ENCODE results near the gene LHFPL2.

The LHFPL2 gene

DNA sequence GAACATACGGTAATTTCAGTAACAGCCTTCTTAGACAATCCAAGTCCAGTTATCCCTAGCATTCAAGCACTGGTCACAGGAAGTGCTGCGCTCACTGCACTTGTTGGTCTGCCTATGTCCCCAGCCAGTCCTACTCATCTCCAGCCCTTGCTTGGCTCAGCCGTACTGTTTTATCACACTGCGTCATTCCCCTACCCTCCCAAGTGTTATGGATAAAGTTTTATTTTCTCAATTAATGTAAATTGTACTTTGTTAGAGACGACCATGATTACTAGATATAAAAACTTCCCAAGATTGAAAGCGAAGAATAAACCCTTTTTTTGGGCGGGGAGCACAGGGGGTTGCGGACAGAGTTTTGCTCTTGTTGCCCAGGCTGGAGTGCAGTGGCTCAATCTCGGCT, 49.6 kb downstream of the LHFPL2 start:
- H3K36me3 ChIP-seq (ENCODE audit: control insufficient read depth, low read length) = no peaks in the 10 kb centered on the region
- H3K4me3 ChIP-seq (ENCODE audit: low read length) = no peak overlapping the region
- no peak for TF ChIP-seq EZH2phosphoT487 (IDR thresholded peaks at IDR 0.05; ENCODE audit: borderline replicate concordance, low read length)
- TF ChIP-seq, protein P1, sequence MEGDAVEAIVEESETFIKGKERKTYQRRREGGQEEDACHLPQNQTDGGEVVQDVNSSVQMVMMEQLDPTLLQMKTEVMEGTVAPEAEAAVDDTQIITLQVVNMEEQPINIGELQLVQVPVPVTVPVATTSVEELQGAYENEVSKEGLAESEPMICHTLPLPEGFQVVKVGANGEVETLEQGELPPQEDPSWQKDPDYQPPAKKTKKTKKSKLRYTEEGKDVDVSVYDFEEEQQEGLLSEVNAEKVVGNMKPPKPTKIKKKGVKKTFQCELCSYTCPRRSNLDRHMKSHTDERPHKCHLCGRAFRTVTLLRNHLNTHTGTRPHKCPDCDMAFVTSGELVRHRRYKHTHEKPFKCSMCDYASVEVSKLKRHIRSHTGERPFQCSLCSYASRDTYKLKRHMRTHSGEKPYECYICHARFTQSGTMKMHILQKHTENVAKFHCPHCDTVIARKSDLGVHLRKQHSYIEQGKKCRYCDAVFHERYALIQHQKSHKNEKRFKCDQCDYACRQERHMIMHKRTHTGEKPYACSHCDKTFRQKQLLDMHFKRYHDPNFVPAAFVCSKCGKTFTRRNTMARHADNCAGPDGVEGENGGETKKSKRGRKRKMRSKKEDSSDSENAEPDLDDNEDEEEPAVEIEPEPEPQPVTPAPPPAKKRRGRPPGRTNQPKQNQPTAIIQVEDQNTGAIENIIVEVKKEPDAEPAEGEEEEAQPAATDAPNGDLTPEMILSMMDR (IDR thresholded peaks at IDR 0.05; ENCODE audit: low read depth, low read length, poor library complexity, severe bottlenecking) = no peak
- no peaks in the 10 kb centered on the region for H3F3A ChIP-seq (ENCODE audit: control insufficient read depth, insufficient read depth)
- no peaks in the 10 kb centered on the region for H3K9me2 ChIP-seq (replicated peaks; ENCODE audit: control insufficient read depth, low read length)
- H3K27ac ChIP-seq (ENCODE audit: low read depth, low read length) = no peak overlapping the region
- H3K27me3 ChIP-seq (ENCODE audit: control insufficient read depth, low read length) = no peaks in the 10 kb centered on the region
- H3K4me1 ChIP-seq (ENCODE audit: control insufficient read depth, low read length) = peaks cover 4% of the 10 kb centered on the region; the same call in 1 of the 2 replicates
- H4K20me1 ChIP-seq (ENCODE audit: control insufficient read depth, insufficient read depth, low read depth, low read length) = no peaks in the 10 kb centered on the region
- H3K79me2 ChIP-seq (ENCODE audit: control insufficient read depth, low read length) = no peaks in the 10 kb centered on the region
- H3K4me2 ChIP-seq (ENCODE audit: low read length) = no peak overlapping the region
- H3K9me3 ChIP-seq (ENCODE audit: control insufficient read depth, insufficient read depth, low read length) = no peaks in the 10 kb centered on the region

DNA sequence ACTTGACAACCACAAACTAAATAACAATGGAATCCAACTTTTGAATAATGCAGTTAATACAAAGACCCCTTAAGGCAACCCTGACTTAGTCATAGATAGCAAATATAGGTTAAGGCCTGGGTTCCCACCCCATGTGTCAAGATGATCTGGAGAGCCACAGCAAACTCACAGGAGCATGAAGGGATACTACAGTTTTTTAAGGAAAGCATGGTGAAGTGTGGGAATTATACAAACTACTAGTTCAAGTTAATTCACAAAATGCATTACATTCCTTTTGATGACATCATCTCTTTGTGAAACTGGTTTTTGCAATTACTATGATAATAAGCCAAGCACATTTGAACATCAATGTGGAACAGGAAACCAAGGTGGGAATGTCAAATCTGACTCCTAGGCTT, 50.6 kb downstream of the LHFPL2 start:
- Histone ChIP-seq H3K27ac (ENCODE audit: low read depth, low read length) (no peak overlapping the region), H3K4me3 (ENCODE audit: low read length) (no peak overlapping the region), H3K9me2 (replicated peaks; ENCODE audit: control insufficient read depth, low read length) (no peaks in the 10 kb centered on the region), H3K36me3 (ENCODE audit: control insufficient read depth, low read length) (no peaks in the 10 kb centered on the region), H3K79me2 (ENCODE audit: control insufficient read depth, low read length) (no peaks in the 10 kb centered on the region), H3F3A (ENCODE audit: control insufficient read depth, insufficient read depth) (no peaks in the 10 kb centered on the region), H3K4me2 (ENCODE audit: low read length) (no peak overlapping the region), H3K27me3 (ENCODE audit: control insufficient read depth, low read length) (no peaks in the 10 kb centered on the region), H4K20me1 (ENCODE audit: control insufficient read depth, insufficient read depth, low read depth, low read length) (no peaks in the 10 kb centered on the region), H3K4me1 (ENCODE audit: control insufficient read depth, low read length) (peaks cover 7% of the 10 kb centered on the region; the same call in 1 of the 2 replicates), H3K9me3 (ENCODE audit: control insufficient read depth, insufficient read depth, low read length) (no peaks in the 10 kb centered on the region)
- no peak for TF ChIP-seq EZH2phosphoT487 (IDR thresholded peaks at IDR 0.05; ENCODE audit: borderline replicate concordance, low read length)
- TF ChIP-seq, protein P1 (IDR thresholded peaks at IDR 0.05; ENCODE audit: low read depth, low read length, poor library complexity, severe bottlenecking) = no peak

DNA sequence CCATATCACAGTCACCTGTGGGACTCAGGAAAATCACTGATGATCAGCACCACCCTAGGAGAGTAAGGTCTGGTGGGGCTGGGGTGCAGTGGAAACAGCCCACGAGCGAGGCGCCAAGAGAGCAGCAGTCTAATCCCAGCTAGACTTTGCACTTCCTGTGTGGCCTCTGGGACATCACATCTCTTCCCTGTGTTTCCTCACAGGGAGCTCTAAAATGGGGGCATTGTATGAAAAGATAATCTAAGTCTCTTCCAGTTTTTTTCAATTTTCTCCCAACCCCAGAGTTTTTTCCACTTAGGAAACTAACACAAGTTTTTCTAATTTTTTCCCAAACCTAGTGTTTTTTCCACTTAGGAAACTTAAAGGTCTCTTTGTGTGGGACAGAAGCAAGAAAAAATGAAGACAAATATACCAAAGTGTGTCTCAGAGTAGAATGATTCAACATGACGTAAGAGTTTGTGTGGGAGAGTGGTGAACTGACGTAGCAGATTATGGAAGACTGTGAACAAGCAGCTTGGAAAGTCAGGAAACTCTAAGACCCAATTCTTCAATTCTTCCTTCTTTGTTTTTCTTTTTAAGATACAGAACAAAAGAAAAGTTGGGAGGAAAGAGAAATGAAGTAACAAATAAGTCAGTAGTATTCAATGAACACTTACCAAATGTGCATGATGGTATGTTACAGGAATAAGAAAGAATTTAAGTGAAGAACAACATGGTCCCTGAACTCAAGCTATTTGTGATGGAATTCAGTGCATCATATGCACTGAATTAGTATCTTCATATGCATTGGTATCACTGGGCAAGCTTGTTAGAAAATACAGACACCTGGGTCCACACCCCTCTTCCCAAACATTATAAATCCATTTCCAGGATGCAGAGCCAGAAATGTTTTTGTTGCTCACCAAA, 51.3 kb downstream of the LHFPL2 start:
- Histone ChIP-seq H4K20me1 (ENCODE audit: control insufficient read depth, insufficient read depth, low read depth, low read length) (no peaks in the 10 kb centered on the region), H3K4me1 (ENCODE audit: control insufficient read depth, low read length) (peaks cover 7% of the 10 kb centered on the region; the same call in 1 of the 2 replicates), H3K4me2 (ENCODE audit: low read length) (no peak overlapping the region), H3K9me3 (ENCODE audit: control insufficient read depth, insufficient read depth, low read length) (no peaks in the 10 kb centered on the region), H3K4me3 (ENCODE audit: low read length) (no peak overlapping the region), H3K36me3 (ENCODE audit: control insufficient read depth, low read length) (no peaks in the 10 kb centered on the region), H3K27ac (ENCODE audit: low read depth, low read length) (no peak overlapping the region), H3K79me2 (ENCODE audit: control insufficient read depth, low read length) (no peaks in the 10 kb centered on the region), H3K27me3 (ENCODE audit: control insufficient read depth, low read length) (no peaks in the 10 kb centered on the region), H3F3A (ENCODE audit: control insufficient read depth, insufficient read depth) (no peaks in the 10 kb centered on the region), H3K9me2 (replicated peaks; ENCODE audit: control insufficient read depth, low read length) (no peaks in the 10 kb centered on the region)
- TF ChIP-seq, protein P1 (IDR thresholded peaks at IDR 0.05; ENCODE audit: low read depth, low read length, poor library complexity, severe bottlenecking) = no peak
- no peak for TF ChIP-seq EZH2phosphoT487 (IDR thresholded peaks at IDR 0.05; ENCODE audit: borderline replicate concordance, low read length)
